ENCODE data around the gene C11orf52.
A peak's percentile ranks its signal among the peaks of the same experiment; 100 is the strongest.
"Not testable (repeated sequence)": the region's sequence is repeated elsewhere in the genome, so short reads cannot be mapped to it uniquely, and the experiment has no call there.

C11orf52 gene

GRCh38 chr11:111923951-111924350 lies 5.2 kb downstream of the C11orf52 start:
- Mint-ChIP-seq H3K4me1 (peaks cover 17% of the 10 kb centered on the region), H3K27me3 (peaks cover 9% of the 10 kb centered on the region), H3K4me3 (no peak overlapping the region), H3K27ac (no peak overlapping the region), H3K9me3 (no peaks in the 10 kb centered on the region), H3K36me3 (no peaks in the 10 kb centered on the region)
- ATAC-seq = no peak

DNA sequence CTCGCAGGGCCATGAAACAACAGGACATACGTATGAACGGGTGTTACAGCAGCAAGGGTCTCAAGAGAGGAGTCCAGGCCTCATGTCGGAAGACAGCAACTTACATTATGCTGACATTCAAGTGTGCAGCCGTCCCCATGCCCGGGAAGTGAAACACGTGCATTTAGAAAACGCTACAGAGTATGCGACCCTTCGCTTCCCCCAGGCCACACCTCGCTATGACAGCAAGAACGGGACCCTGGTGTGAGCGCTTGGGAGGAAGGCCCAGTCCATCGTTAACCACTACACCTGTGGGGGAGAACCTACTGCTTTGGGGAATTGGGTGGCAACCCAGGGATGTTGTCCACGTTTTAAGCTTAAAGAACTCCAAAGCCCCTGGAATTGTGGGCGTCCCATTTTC lies 7.2 kb downstream of the C11orf52 start:
- H3K27ac Mint-ChIP-seq = peak overlapping the region; percentile 80
- H3K4me3 Mint-ChIP-seq = peak overlapping the region; percentile 60
- no peaks in the 10 kb centered on the region for H3K9me3 Mint-ChIP-seq
- no peak for ATAC-seq
- H3K4me1 Mint-ChIP-seq = peaks cover 17% of the 10 kb centered on the region
- H3K36me3 Mint-ChIP-seq = no peaks in the 10 kb centered on the region
- H3K27me3 Mint-ChIP-seq = no peaks in the 10 kb centered on the region

- no peaks in the 10 kb centered on the region for H3K36me3 Mint-ChIP-seq
- H3K9me3 Mint-ChIP-seq = no peaks in the 10 kb centered on the region
- peak overlapping the region; percentile 80 for H3K27ac Mint-ChIP-seq
- H3K4me1 Mint-ChIP-seq = peaks cover 17% of the 10 kb centered on the region
- peak; percentile 98 for ATAC-seq
- H3K27me3 Mint-ChIP-seq = no peaks in the 10 kb centered on the region
- H3K4me3 Mint-ChIP-seq = peak overlapping the region; percentile 84
Measured at GRCh38 chr11:111926505-111927391, 8.0 kb downstream of the C11orf52 start.

GRCh38 chr11:111930472-111930871 lies 11.8 kb downstream of the C11orf52 start:
- peaks cover 8% of the 10 kb centered on the region for H3K27me3 Mint-ChIP-seq
- no peaks in the 10 kb centered on the region for H3K9me3 Mint-ChIP-seq
- H3K27ac Mint-ChIP-seq = no peak overlapping the region
- no peak for ATAC-seq
- peaks cover 26% of the 10 kb centered on the region for H3K4me1 Mint-ChIP-seq
- H3K36me3 Mint-ChIP-seq = no peaks in the 10 kb centered on the region
- no peak overlapping the region for H3K4me3 Mint-ChIP-seq

DNA sequence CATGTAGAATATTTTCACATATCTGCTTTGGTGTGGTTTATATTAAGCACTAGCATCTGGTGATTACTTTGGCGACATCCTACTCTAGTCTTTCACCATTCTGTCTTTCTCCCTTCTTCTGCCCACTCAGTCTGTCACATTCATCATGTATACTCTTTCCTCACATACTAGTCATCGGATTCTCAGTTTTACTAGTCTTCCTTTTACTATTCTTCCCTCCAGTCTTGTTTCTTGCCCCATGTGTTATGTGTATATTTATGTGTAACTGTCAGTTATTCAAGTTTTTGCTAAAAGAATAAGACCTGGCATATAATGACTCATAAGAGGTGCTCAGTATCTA lies 13.9 kb downstream of the C11orf52 start:
- no peak overlapping the region for H3K4me3 Mint-ChIP-seq
- H3K9me3 Mint-ChIP-seq = no peaks in the 10 kb centered on the region
- H3K36me3 Mint-ChIP-seq = no peaks in the 10 kb centered on the region
- H3K4me1 Mint-ChIP-seq = peaks cover 29% of the 10 kb centered on the region
- no peak overlapping the region for H3K27ac Mint-ChIP-seq
- peaks cover 8% of the 10 kb centered on the region for H3K27me3 Mint-ChIP-seq
- no peak for ATAC-seq

DNA sequence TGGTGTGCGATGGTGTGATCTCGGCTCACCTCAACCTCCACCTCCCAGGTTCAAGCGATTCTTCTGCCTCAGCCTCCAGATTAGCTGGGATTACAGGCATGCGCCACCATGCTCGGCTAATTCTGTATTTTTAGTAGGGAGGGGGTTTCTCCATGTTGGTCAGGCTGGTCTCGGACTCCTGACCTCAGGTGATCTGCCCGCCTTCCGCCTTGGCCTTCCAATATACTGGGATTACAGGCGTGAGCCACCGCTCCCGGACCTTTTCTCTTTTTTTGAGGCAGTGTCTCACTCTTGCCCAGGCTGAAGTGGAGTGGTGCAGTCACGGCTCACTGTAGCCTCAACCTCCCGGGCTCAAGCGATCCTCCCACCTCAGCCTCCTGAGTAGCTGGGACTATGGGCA lies 14.5 kb downstream of the C11orf52 start:
- H3K36me3 Mint-ChIP-seq, H3K9me3 Mint-ChIP-seq, H3K27me3 Mint-ChIP-seq, ATAC-seq, H3K27ac Mint-ChIP-seq, H3K4me3 Mint-ChIP-seq: not testable (repeated sequence)
- H3K4me1 Mint-ChIP-seq = peaks cover 34% of the 10 kb centered on the region

DNA sequence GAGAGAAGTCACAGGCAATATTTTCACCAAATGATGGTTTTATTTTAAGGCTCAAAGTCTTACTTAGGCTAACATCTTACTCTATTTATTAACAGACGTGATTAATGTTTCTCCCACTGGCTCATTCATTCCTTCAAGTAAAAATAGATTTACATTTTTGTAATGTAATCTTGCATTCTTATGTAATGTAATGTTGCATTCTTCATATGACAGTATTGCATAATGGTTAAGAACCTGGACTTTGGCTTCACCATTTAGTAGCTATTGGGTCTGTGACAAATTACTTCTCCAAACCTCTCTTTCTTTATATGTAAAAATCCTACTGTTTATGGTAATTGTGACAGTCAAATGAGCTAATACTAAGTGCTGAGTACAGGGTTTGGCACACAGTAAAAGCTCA lies 15.2 kb downstream of the C11orf52 start:
- Mint-ChIP-seq H3K36me3 (no peaks in the 10 kb centered on the region), H3K4me3 (no peak overlapping the region), H3K27me3 (peaks cover 8% of the 10 kb centered on the region), H3K27ac (no peak overlapping the region), H3K4me1 (peaks cover 41% of the 10 kb centered on the region), H3K9me3 (no peaks in the 10 kb centered on the region)
- no peak for ATAC-seq

- H3K27ac Mint-ChIP-seq = no peak overlapping the region
Measured at GRCh38 chr11:111934306-111934705, 15.6 kb downstream of the C11orf52 start.

GRCh38 chr11:111935317-111936039 lies 16.8 kb downstream of the C11orf52 start:
- H3K9me3 Mint-ChIP-seq = no peaks in the 10 kb centered on the region
- H3K36me3 Mint-ChIP-seq = no peaks in the 10 kb centered on the region
- peaks cover 49% of the 10 kb centered on the region for H3K4me1 Mint-ChIP-seq
- no peak overlapping the region for H3K4me3 Mint-ChIP-seq
- no peak for ATAC-seq
- peaks cover 8% of the 10 kb centered on the region for H3K27me3 Mint-ChIP-seq
- H3K27ac Mint-ChIP-seq = peak overlapping the region; percentile 43

More at GRCh38 chr11:111934306-111934705, 15.6 kb downstream of the C11orf52 start:
- no peaks in the 10 kb centered on the region for H3K36me3 Mint-ChIP-seq
- peaks cover 46% of the 10 kb centered on the region for H3K4me1 Mint-ChIP-seq
- no peak for ATAC-seq
- no peaks in the 10 kb centered on the region for H3K9me3 Mint-ChIP-seq
- no peak overlapping the region for H3K4me3 Mint-ChIP-seq
- H3K27me3 Mint-ChIP-seq = peaks cover 8% of the 10 kb centered on the region

DNA sequence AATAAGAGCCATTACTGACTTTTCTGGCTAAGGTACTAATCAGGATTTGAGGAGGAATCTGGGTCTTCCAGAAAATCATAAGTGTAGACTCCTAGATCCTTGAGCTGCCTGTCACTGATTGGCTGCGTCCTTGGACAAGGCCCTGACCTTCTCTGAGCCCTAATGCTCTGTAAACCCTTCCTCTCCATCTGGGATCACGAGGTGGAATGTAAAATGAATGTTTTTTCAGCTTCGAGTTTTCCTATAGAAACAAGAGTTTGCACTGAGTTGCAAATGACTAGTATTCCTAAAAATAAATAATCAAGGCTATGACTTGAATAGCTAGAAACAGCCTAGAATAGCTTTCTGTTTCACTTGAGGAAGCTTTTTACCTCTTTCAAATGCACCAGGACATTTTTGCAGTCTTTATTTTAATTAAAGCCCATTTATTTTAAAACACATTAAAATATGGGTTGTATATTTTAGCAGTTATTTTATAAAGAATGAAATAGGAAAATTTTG lies 17.4 kb downstream of the C11orf52 start:
- H3K4me3 Mint-ChIP-seq = no peak overlapping the region
- peaks cover 49% of the 10 kb centered on the region for H3K4me1 Mint-ChIP-seq
- no peaks in the 10 kb centered on the region for H3K36me3 Mint-ChIP-seq
- peaks cover 8% of the 10 kb centered on the region for H3K27me3 Mint-ChIP-seq
- H3K27ac Mint-ChIP-seq = peak overlapping the region; percentile 82
- ATAC-seq = no peak
- H3K9me3 Mint-ChIP-seq = no peaks in the 10 kb centered on the region

GRCh38 chr11:111937461-111937769 lies 18.7 kb downstream of the C11orf52 start:
- H3K27ac Mint-ChIP-seq = peak overlapping the region; percentile 82
- H3K4me1 Mint-ChIP-seq = peaks cover 48% of the 10 kb centered on the region
- H3K36me3 Mint-ChIP-seq = no peaks in the 10 kb centered on the region
- peak overlapping the region; percentile 79 for H3K4me3 Mint-ChIP-seq
- H3K27me3 Mint-ChIP-seq = peaks cover 6% of the 10 kb centered on the region
- H3K9me3 Mint-ChIP-seq = no peaks in the 10 kb centered on the region
- ATAC-seq = no peak

DNA sequence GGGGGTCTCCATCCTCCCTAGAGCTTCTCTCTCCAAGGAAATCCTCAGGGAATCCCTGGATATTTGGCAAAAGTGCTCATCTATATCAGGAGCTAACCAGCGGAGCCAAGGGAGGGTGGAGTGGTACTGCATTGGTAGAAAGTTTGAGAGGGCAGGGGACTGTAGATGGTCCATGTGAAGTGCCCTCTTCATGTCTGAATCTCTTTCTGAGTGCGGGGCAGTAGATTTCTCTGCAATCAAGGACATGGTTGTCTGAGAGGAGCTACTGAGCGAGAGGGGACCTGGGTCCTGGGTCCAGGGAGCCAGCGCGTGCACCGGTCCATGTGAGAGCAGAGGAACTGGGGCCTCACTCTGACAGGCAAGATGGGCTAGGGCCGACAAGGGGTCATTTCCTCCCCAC lies 19.1 kb downstream of the C11orf52 start:
- Mint-ChIP-seq H3K4me3 (peak overlapping the region; percentile 79), H3K27ac (peak overlapping the region; percentile 82), H3K27me3 (peaks cover 2% of the 10 kb centered on the region), H3K9me3 (no peaks in the 10 kb centered on the region), H3K36me3 (no peaks in the 10 kb centered on the region), H3K4me1 (peaks cover 44% of the 10 kb centered on the region)
- no peak for ATAC-seq

DNA sequence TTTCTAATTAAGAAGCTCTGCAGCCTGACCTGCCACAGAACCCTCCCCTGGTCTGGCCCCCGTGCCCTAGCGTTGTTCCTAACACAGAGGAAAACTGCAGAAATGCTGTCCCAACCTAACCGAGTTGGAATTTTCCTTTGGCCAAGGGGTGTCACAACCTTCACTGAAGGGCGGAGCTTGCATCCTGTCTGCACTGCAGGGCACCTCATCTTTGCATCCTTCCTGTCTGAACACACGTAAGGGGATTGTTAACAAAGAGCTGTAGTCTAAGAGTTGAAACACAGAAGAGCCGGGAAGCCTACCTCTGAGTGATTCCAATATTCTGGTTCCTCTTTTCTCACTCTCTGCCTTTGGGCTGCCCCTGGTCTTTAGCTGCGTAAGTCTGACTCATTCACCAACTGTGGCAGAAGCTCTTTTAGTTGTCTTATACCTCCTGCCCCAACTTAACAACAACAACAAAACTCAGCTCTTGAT lies 20.0 kb downstream of the C11orf52 start:
- peak; percentile 95 for ATAC-seq
- H3K36me3 Mint-ChIP-seq = no peaks in the 10 kb centered on the region
- peak overlapping the region; percentile 82 for H3K27ac Mint-ChIP-seq
- peak overlapping the region; percentile 41 for H3K4me3 Mint-ChIP-seq
- peaks cover 43% of the 10 kb centered on the region for H3K4me1 Mint-ChIP-seq
- no peaks in the 10 kb centered on the region for H3K27me3 Mint-ChIP-seq
- H3K9me3 Mint-ChIP-seq = no peaks in the 10 kb centered on the region

DNA sequence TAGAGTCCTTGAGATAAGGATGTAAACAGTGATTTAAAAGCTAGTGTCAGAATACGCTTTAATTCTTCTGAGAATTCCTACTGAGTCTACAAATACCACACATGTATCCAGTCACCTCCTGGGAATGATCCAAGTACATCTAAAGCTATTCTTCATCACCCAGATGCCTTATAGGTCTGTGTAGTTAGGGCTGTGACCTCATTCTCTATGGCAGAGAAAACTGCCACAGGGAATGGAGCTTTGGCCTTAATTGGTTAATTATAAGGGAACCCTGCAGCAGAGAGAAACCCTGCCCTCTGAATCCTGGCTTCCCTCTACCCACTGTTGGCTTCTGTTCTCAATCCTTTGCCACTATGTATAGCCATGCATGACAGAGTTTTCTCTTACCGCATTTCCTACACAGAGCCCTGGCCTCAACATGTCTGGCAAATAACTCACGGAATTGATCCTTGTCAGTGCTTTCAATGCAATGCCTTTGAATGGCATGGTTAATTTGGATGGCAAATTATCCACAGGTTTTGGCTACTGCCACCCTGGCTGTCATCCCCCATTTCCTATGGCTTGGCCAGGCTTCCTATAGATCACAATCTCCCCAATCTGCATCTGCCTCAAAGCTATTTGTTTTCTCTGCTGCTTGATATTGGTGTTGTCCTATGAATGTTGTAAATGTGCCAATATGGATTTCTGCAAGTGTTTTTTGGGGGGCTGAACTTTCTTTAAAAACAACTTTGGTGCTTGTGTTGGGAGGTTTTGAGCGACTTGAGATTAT lies 21.3 kb downstream of the C11orf52 start:
- Mint-ChIP-seq H3K9me3 (no peaks in the 10 kb centered on the region), H3K27me3 (no peaks in the 10 kb centered on the region), H3K27ac (peak overlapping the region; percentile 82), H3K36me3 (no peaks in the 10 kb centered on the region), H3K4me3 (no peak overlapping the region), H3K4me1 (peaks cover 43% of the 10 kb centered on the region)
- no peak for ATAC-seq

DNA sequence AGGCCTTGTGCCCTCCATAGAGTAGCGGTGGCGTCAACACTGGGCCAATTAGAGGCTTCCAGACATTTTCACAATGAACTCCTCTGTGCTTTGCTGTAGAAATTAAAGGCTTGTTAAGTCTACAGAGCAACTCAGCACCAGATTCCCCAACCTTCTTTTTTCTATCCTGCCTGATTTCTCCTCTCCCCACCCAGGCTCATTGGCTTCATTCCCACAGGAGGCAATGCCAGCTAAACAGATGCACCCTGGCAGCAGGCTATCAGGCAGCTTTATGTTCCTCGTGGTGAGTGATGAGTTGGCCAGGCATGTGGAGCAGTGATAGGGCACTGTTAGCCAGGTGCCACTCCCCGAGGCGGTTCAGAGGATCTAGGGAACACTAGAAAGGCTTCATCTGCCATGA lies 23.2 kb downstream of the C11orf52 start:
- Mint-ChIP-seq H3K9me3 (no peaks in the 10 kb centered on the region), H3K4me1 (peaks cover 30% of the 10 kb centered on the region), H3K4me3 (no peak overlapping the region), H3K36me3 (no peaks in the 10 kb centered on the region), H3K27me3 (no peaks in the 10 kb centered on the region), H3K27ac (no peak overlapping the region)
- no peak for ATAC-seq
